Osteoblast (primary cell): ENCODE results near the gene MEGF8. TPM values are rescaled to one million over a fixed set of nuclear protein-coding genes. Genes with fewer than 3 reads are reported as not detected.

Experiments used
- DNase-seq: peaks from one replicate; pipeline ENCODE4 v3.0.0; 2011; ENCODE audit warnings: low spot score, mixed read lengths; ENCODE audit not compliant: insufficient read length; ENCODE audit errors: missing footprints
- H2AFZ ChIP-seq: 2 replicates; pipeline ENCODE4 v1.6.0; 2011; ENCODE audit warnings: mild to moderate bottlenecking, low read length
- H3K27ac ChIP-seq: 2 replicates; pipeline ENCODE4 v1.5.1; 2011; ENCODE audit warnings: mild to moderate bottlenecking, low read depth, low read length, moderate library complexity
- H3K27me3 ChIP-seq: 2 replicates; pipeline ENCODE4 v1.6.0; 2012; ENCODE audit warnings: mild to moderate bottlenecking, control low read depth, inconsistent platforms, low read length, moderate library complexity; ENCODE audit not compliant: insufficient read depth
- H3K36me3 ChIP-seq: 2 replicates; pipeline ENCODE4 v1.5.1; 2011; ENCODE audit warnings: mild to moderate bottlenecking, low read length, control low read depth, moderate library complexity; ENCODE audit not compliant: insufficient read depth
- H3K4me1 ChIP-seq: 2 replicates; pipeline ENCODE4 v1.5.1; 2011; ENCODE audit warnings: mild to moderate bottlenecking, low read length, control low read depth, moderate library complexity; ENCODE audit not compliant: insufficient read depth
- H3K4me2 ChIP-seq: 2 replicates; pipeline ENCODE4 v1.6.0; 2011; ENCODE audit warnings: mild to moderate bottlenecking, low read length; ENCODE audit not compliant: insufficient read depth
- H3K4me3 ChIP-seq: fragments of 200-600 bp; sonication (generic); 3 replicates; pipeline ENCODE4 v1.5.1; 2012; ENCODE audit warnings: mild to moderate bottlenecking, low read length, inconsistent platforms; ENCODE audit not compliant: insufficient read depth
- H3K79me2 ChIP-seq: 2 replicates; pipeline ENCODE4 v1.6.0; 2012; ENCODE audit warnings: mild to moderate bottlenecking, low read length, control low read depth, inconsistent platforms; ENCODE audit not compliant: insufficient read depth
- H3K9me3 ChIP-seq: 2 replicates; pipeline ENCODE4 v1.5.1; 2011; ENCODE audit warnings: low read depth, low read length, control low read depth
- H4K20me1 ChIP-seq: 2 replicates; pipeline ENCODE4 v1.6.0; 2012; ENCODE audit warnings: mild to moderate bottlenecking, low read length, control low read depth; ENCODE audit not compliant: insufficient read depth
- CTCF ChIP-seq: IDR thresholded peaks from 2 replicates; pipeline ENCODE4 v1.5.1; 2011; ENCODE audit warnings: mild to moderate bottlenecking, low read depth, low read length, moderate library complexity; ENCODE audit errors: extremely low read depth
- total RNA-seq: library from RNA; depleted of rRNA; stranded (reverse); fragments of >200 nt; gene quantifications from 2 replicates; pipeline ENCODE4 v1.2.3, GENCODE V29; 2012

The MEGF8 gene
- total RNA-seq, 1 donor = 30.0 TPM

DNA sequence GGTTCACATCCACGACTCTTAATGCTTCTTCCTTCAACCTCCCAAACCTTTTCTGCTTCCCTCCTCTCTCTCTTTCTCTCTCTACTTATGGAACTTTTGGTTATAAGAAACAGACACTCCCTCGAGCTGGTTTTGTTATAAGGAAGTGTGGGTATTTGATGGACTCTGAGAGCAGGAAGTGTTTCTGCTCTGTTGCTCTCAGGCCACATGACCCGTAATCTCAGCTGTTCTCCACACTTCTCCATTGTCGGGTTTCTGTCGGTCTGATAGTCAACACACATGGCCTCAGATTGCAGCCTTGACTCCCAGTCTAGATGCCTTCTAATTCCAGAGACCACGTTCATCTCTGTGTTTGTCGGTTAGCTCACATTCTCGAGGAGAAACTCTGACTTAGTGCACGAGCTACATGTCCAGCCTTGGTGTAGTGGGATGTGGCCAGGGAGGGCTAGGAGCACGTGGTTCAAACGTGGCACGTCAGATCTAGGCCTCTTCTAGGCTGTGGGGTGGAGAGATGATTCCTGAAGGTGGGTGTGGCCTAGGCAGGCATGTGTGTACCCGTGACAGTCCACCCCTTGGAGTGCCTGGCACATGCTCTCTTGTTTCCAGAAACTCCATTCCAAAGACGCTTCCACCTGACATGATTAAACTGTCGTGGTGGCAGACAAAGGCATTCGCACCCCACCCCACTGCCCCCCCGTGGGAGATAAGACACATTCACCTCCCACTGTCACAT, 38.3 kb downstream of the MEGF8 start:
- no peaks in the 10 kb centered on the region for H3K4me1 ChIP-seq
- no peak for TF ChIP-seq CTCF
- no peaks in the 10 kb centered on the region for H4K20me1 ChIP-seq
- H3K79me2 ChIP-seq = no peaks in the 10 kb centered on the region
- H3K27me3 ChIP-seq = no peaks in the 10 kb centered on the region
- H3K9me3 ChIP-seq = no peaks in the 10 kb centered on the region
- no peak overlapping the region for H3K27ac ChIP-seq
- no peak overlapping the region for H2AFZ ChIP-seq
- peaks cover 9% of the 10 kb centered on the region for H3K36me3 ChIP-seq
- peak; percentile 69 for DNase-seq
- H3K4me2 ChIP-seq = no peak overlapping the region
- H3K4me3 ChIP-seq = no peak overlapping the region

- H3K4me1 ChIP-seq = no peaks in the 10 kb centered on the region
- H3K4me2 ChIP-seq = no peak overlapping the region
- no peak for TF ChIP-seq CTCF
- no peaks in the 10 kb centered on the region for H4K20me1 ChIP-seq
- DNase-seq = no peak
- H3K4me3 ChIP-seq = no peak overlapping the region
- no peak overlapping the region for H3K27ac ChIP-seq
- peaks cover 15% of the 10 kb centered on the region for H3K36me3 ChIP-seq
- H2AFZ ChIP-seq = no peak overlapping the region
- no peaks in the 10 kb centered on the region for H3K79me2 ChIP-seq
- no peaks in the 10 kb centered on the region for H3K27me3 ChIP-seq
- H3K9me3 ChIP-seq = no peaks in the 10 kb centered on the region
Measured at GRCh38 chr19:42366673-42367072, 41.2 kb downstream of the MEGF8 start.

- no peaks in the 10 kb centered on the region for H4K20me1 ChIP-seq
Measured at GRCh38 chr19:42367929-42368328, 42.5 kb downstream of the MEGF8 start.

More at GRCh38 chr19:42367929-42368328, 42.5 kb downstream of the MEGF8 start:
- Histone ChIP-seq H3K36me3 (peaks cover 15% of the 10 kb centered on the region), H3K27ac (no peak overlapping the region), H3K27me3 (no peaks in the 10 kb centered on the region), H3K4me3 (no peak overlapping the region), H3K9me3 (no peaks in the 10 kb centered on the region), H2AFZ (no peak overlapping the region), H3K79me2 (no peaks in the 10 kb centered on the region), H3K4me1 (no peaks in the 10 kb centered on the region), H3K4me2 (no peak overlapping the region)
- DNase-seq = no peak
- no peak for TF ChIP-seq CTCF
